Endothelial cell (in vitro differentiated cells): ENCODE results near the gene LHX2. TPM values are rescaled to one million over a fixed set of nuclear protein-coding genes. Genes with fewer than 3 reads are reported as not detected.

Source experiments
- DNase-seq: peaks from one replicate; pipeline ENCODE4 v3.0.0; 2021; ENCODE audit warnings: low spot score
- H3K27ac Mint-ChIP-seq: one replicate; pipeline ENCODE4 v1.8.0; 2021; ENCODE audit warnings: mixed read lengths, inconsistent platforms; ENCODE audit not compliant: unreplicated experiment
- H3K27me3 Mint-ChIP-seq: one replicate; pipeline ENCODE4 v1.8.0; 2021; ENCODE audit warnings: mild to moderate bottlenecking, moderate library complexity, mixed read lengths, inconsistent platforms; ENCODE audit not compliant: unreplicated experiment
- H3K36me3 Mint-ChIP-seq: one replicate; pipeline ENCODE4 v1.8.0; 2021; ENCODE audit warnings: mild to moderate bottlenecking, low read depth, mixed read lengths, inconsistent platforms; ENCODE audit not compliant: unreplicated experiment
- H3K4me1 Mint-ChIP-seq: one replicate; pipeline ENCODE4 v1.8.0; 2021; ENCODE audit warnings: mild to moderate bottlenecking, mixed read lengths, inconsistent platforms; ENCODE audit not compliant: unreplicated experiment
- H3K4me3 Mint-ChIP-seq: one replicate; pipeline ENCODE4 v1.8.0; 2021; ENCODE audit warnings: mild to moderate bottlenecking, mixed read lengths, inconsistent platforms; ENCODE audit not compliant: unreplicated experiment
- H3K9me3 Mint-ChIP-seq: one replicate; pipeline ENCODE4 v1.8.0; 2021; ENCODE audit warnings: mixed read lengths, inconsistent platforms; ENCODE audit not compliant: unreplicated experiment
- total RNA-seq: library from RNA; stranded (reverse); fragmentation: NEBNext Ultra II Directional; extraction: Animal tissue kit (Norgen Biotek cat#: 25700); gene quantifications from one replicate; pipeline ENCODE4 v1.2.1, GENCODE V29; 2021; ENCODE audit not compliant: unreplicated experiment
- TF ChIP-seq, protein P1 (sequence below): fragments of 200-600 bp; sonication (generic); IDR thresholded peaks from one replicate; pipeline ENCODE4 v1.5.0; 2021; ENCODE audit warnings: antibody characterized with exemption; ENCODE audit not compliant: unreplicated experiment

LHX2 gene
- total RNA-seq, 1 donor from 2014 or later = not detected

DNA sequence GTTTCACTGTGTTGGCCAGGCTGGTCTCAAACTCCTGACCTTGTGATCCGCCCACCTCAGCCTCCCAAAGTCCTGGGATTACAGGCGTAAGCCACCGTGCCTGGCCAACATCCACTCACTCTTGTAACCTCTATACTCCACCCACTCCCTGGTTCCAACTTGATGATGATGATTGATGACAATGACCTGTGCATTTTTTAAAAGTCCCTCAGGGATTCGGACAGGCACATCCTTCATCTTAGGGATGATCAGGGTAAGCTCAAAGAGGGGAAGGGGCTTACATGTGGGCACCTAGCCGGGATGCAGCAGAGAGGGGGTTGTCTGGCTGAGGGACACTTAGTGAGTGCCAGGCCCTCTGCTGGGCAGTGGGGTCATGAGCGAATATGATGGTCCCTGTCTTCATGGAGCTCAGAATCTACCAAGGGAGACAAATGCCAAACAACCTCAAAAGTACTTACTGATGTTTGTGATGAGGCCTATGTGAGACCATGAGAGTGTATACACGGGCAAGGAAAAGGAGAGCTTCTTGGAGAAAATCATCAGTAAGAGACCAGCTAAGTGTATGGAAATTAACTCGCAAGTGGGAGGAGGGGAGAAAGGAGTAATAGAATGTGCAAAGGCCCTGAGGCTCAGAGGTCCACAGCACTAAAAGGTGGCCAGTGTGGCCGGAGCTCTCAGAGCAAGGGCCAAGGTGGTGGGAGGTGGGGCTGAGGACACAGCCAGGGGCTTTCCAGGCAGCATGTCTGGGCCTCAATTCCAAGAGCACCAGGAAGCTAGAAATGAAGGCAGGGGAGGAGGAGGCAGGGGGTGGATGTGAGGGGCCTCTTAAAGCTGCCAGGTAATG is 27.4 kb downstream of the LHX2 start:
- Mint-ChIP-seq H3K27me3 (peaks cover 18% of the 10 kb centered on the region), H3K9me3 (no peaks in the 10 kb centered on the region), H3K4me3 (no peak overlapping the region), H3K27ac (no peak overlapping the region), H3K36me3 (no peaks in the 10 kb centered on the region), H3K4me1 (peaks cover 7% of the 10 kb centered on the region)
- no peak for DNase-seq
- TF ChIP-seq, protein P1, sequence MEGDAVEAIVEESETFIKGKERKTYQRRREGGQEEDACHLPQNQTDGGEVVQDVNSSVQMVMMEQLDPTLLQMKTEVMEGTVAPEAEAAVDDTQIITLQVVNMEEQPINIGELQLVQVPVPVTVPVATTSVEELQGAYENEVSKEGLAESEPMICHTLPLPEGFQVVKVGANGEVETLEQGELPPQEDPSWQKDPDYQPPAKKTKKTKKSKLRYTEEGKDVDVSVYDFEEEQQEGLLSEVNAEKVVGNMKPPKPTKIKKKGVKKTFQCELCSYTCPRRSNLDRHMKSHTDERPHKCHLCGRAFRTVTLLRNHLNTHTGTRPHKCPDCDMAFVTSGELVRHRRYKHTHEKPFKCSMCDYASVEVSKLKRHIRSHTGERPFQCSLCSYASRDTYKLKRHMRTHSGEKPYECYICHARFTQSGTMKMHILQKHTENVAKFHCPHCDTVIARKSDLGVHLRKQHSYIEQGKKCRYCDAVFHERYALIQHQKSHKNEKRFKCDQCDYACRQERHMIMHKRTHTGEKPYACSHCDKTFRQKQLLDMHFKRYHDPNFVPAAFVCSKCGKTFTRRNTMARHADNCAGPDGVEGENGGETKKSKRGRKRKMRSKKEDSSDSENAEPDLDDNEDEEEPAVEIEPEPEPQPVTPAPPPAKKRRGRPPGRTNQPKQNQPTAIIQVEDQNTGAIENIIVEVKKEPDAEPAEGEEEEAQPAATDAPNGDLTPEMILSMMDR = no peak

DNA sequence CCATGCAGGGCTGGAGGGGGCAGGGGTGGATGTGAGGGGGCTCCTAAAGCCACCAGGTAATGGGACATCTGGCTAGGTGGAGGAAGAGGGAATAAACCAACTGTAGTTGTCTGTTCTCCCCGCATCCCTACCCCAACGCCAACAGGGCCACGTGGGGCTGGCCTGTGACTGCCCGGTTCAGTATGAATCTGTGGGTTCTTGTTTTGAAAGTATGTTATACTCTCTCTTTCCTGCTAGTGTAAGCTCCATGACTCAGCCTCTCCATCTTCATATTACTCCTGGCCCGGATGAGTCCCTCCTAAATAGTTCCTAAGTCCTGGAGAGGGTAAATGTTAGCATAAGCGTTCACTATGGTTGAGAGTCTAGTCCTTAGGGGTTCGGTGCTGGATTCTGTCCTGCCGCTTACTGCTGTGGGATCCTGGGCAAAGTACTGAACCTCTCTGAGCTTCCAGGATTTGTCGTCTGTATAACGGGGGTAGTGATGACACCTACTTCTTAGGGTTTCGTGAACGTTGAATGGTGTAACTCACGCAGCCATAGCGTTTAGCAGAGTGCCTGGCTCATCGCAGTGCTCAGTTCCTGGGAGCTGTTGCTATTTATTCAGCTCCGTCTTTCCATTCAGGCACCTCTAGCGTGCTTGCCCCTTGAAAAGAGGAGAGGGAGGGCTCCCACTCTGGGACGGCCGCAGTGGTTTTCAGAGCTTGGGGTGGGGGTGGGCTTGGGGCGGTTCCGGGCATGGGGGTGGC is 28.8 kb downstream of the LHX2 start:
- Mint-ChIP-seq H3K4me3 (no peak overlapping the region), H3K27ac (no peak overlapping the region), H3K36me3 (no peaks in the 10 kb centered on the region), H3K27me3 (peaks cover 20% of the 10 kb centered on the region), H3K4me1 (peaks cover 7% of the 10 kb centered on the region), H3K9me3 (no peaks in the 10 kb centered on the region)
- DNase-seq = no peak
- TF ChIP-seq, protein P1 = no peak

- Mint-ChIP-seq H3K9me3 (no peaks in the 10 kb centered on the region), H3K4me1 (peaks cover 7% of the 10 kb centered on the region), H3K4me3 (no peak overlapping the region), H3K27ac (no peak overlapping the region), H3K36me3 (no peaks in the 10 kb centered on the region), H3K27me3 (peaks cover 15% of the 10 kb centered on the region)
- DNase-seq = peak; percentile 74
- TF ChIP-seq, protein P1 = peak; percentile 100
Observed at GRCh38 chr9:124040935-124041816, 29.6 kb downstream of the LHX2 start.

- H3K27ac Mint-ChIP-seq = no peak overlapping the region
- no peaks in the 10 kb centered on the region for H3K36me3 Mint-ChIP-seq
- no peak overlapping the region for H3K4me3 Mint-ChIP-seq
- TF ChIP-seq, protein P1 = no peak
- H3K27me3 Mint-ChIP-seq = peaks cover 12% of the 10 kb centered on the region
- no peaks in the 10 kb centered on the region for H3K9me3 Mint-ChIP-seq
- peaks cover 7% of the 10 kb centered on the region for H3K4me1 Mint-ChIP-seq
- DNase-seq = no peak
Observed at GRCh38 chr9:124041817-124042116, 30.2 kb downstream of the LHX2 start.
